HG03066 (cell line): ENCODE results near the gene TTF2.
A peak's percentile ranks its signal among the peaks of the same experiment; 100 is the strongest.

ENCODE experiments used
- ATAC-seq: cut with Tn5 transposase; IDR thresholded peaks from one replicate; pipeline ENCODE4 v1.9.1; 2021; ENCODE audit warnings: low read depth; ENCODE audit not compliant: unreplicated experiment

TTF2 gene

GRCh38 chr1:117059678-117060440, at the start of gene TTF2:
Gene TTF2, plus strand, starts transcription at chr1:117060326. Its CDS starts 21 bp downstream, at chr1:117060347.
- peak; percentile 94 for ATAC-seq

GRCh38 chr1:117011334-117011733, 48.8 kb upstream of the TTF2 start:
- no peak for ATAC-seq

GRCh38 chr1:117013309-117013858, 46.7 kb upstream of the TTF2 start:
- no peak for ATAC-seq

- no peak for ATAC-seq
These were observed 45.9 kb upstream of the TTF2 start for GRCh38 chr1:117014209-117014608.

GRCh38 chr1:117015724-117016123, 44.4 kb upstream of the TTF2 start:
- no peak for ATAC-seq

- ATAC-seq, result peak; percentile 17
These were observed 43.1 kb upstream of the TTF2 start for GRCh38 chr1:117017062-117017461.

GRCh38 chr1:117017648-117018047, 42.5 kb upstream of the TTF2 start:
- ATAC-seq, result peak; percentile 54

GRCh38 chr1:117020526-117021156, 39.5 kb upstream of the TTF2 start:
- ATAC-seq, result no peak

GRCh38 chr1:117022114-117022513, 38.0 kb upstream of the TTF2 start:
- ATAC-seq, result no peak

- no peak for ATAC-seq
These were observed 34.6 kb upstream of the TTF2 start for GRCh38 chr1:117025568-117025967.

- ATAC-seq, result no peak
These were observed 33.8 kb upstream of the TTF2 start for GRCh38 chr1:117026361-117026760.

GRCh38 chr1:117029685-117030084, 30.4 kb upstream of the TTF2 start:
- no peak for ATAC-seq

GRCh38 chr1:117030271-117030877, 29.8 kb upstream of the TTF2 start:
- ATAC-seq, result no peak

- ATAC-seq, result no peak
These were observed 27.9 kb upstream of the TTF2 start for GRCh38 chr1:117032266-117032665.

GRCh38 chr1:117032681-117033539, 27.2 kb upstream of the TTF2 start:
- ATAC-seq, result no peak

- ATAC-seq, result no peak
These were observed 26.4 kb upstream of the TTF2 start for GRCh38 chr1:117033772-117034171.

GRCh38 chr1:117034791-117035290, 25.3 kb upstream of the TTF2 start:
- no peak for ATAC-seq

- ATAC-seq, result no peak
These were observed 24.1 kb upstream of the TTF2 start for GRCh38 chr1:117036018-117036461.

GRCh38 chr1:117037802-117038201, 22.3 kb upstream of the TTF2 start:
- ATAC-seq, result no peak

- ATAC-seq, result no peak
These were observed 21.9 kb upstream of the TTF2 start for GRCh38 chr1:117038236-117038635.
